Ovary (tissue), 3 donors: ENCODE measurements around the gene WFIKKN2.

Source experiments
- CTCF ChIP-seq, 3 donors: fragments of 450-650 bp in 2 of 3; fragments of 200-600 bp in 1 of 3; IDR thresholded peaks; one replicate each; pipeline versions ENCODE4 v1.5.1 to v1.8.0; 2016 to 2022; ENCODE audit warnings: antibody characterized with exemption in 3 of 3, mild to moderate bottlenecking in 1 of 3
- POLR2A ChIP-seq: fragments of 450-650 bp; IDR thresholded peaks from one replicate; pipeline ENCODE4 v1.6.1; 2017; ENCODE audit warnings: antibody characterized with exemption, mild to moderate bottlenecking, moderate library complexity
- donor health status: DM: no; HTN: no; CAD: no.

DNA sequence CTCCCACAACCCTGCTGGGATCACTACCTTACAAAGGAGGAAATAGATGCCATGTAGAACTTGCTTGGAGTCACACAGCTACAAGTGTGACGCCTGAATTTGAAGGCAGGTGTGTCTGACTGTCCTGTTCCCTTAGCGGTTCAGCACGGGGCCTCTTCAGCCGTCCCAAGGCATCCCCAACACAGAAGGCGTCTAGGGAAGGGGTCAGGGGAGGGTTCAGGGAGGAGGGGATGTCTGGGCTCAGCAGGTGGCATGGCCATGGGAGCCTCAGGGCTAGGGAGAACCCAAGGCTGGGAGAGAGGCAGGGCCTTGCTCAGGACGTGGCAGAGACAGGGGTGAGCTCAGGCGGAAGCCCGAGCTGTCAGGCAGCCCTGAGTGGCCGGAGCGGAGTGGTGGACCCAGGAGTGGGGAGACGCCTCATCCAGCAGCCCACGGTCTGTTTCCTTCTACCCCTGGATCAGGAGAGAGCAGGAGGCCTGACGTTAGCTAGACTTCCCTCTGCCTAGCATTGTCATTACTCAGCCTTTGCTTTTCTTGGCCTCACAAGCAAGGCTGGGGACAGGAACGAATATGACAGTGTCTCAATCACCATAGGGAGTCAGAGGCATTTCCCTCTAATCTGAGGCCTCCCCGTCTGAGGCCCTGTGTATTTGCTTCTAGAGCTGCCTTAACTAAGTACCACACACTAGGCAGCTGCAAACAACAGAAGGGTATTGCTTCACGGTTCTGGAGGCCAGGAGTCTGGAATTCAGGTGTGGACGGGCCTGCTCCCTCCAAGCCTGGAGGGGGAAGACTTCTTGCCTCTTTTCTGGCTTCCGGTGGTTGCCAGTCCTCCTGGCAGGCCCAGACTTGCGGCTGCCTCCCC is 36.7 kb upstream of the WFIKKN2 start:
- TF ChIP-seq CTCF (IDR thresholded peaks at IDR 0.05), result no peak
- no peak for TF ChIP-seq POLR2A
